SKM-1 treated with dmso at 0.1 percent for 144 hours (cell line): Measurements from ENCODE around the gene OBSCN.

Experiments used
- DNase-seq: peaks from one replicate; lab custom pipeline; 2025; ENCODE audit not compliant: unreplicated experiment; lab: John Stamatoyannopoulos, UW

The OBSCN gene

GRCh38 chr1:228302086-228302485, 94.2 kb downstream of the OBSCN start:
- no peak for DNase-seq

DNA sequence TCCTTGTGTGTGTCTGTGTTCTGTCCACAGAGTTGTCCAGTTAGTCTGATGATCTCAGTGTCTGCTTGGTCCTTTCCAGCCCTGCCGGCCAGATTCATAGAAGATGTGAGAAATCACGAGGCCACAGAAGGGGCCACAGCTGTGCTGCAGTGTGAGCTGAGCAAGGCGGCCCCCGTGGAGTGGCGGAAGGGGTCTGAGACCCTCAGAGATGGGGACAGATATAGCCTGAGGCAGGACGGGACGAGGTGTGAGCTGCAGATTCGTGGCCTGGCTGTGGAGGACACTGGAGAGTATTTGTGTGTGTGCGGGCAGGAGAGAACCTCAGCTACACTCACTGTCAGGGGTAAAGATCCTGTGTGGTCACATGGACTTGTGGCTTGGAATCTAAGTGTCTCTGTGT, 95.8 kb downstream of the OBSCN start:
- no peak for DNase-seq

GRCh38 chr1:228304225-228304624, 96.4 kb downstream of the OBSCN start:
- DNase-seq = no peak

DNA sequence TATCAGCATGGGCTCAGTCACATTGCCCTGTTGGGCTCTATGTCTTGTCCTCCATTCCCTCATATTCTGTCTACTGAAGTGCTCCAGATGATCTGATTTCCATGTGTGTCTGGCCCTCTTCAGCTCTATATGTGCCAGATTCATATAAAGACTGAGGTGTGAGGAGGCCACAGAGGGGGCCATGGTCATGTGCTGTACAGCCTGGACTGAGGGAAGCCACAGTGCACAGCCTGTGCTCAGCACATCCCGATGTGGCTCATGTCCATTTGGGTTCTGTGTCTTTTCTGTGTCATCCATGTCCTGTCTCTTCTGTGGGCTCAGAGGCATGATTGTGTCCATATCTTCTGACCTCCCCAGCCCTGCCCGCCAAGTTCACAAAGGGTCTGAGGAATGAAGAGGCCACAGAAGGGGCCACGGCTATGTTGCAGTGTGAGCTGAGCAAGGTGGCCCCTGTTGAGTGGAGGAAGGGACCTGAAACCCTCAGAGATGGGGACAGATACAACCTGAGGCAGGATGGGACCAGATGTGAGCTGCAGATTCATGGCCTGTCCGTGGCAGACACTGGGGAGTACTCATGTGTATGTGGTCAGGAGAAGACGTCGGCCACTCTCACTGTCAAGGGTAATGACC, 97.0 kb downstream of the OBSCN start:
- no peak for DNase-seq

- DNase-seq = no peak
These were observed 97.9 kb downstream of the OBSCN start for GRCh38 chr1:228305721-228306152.

DNA sequence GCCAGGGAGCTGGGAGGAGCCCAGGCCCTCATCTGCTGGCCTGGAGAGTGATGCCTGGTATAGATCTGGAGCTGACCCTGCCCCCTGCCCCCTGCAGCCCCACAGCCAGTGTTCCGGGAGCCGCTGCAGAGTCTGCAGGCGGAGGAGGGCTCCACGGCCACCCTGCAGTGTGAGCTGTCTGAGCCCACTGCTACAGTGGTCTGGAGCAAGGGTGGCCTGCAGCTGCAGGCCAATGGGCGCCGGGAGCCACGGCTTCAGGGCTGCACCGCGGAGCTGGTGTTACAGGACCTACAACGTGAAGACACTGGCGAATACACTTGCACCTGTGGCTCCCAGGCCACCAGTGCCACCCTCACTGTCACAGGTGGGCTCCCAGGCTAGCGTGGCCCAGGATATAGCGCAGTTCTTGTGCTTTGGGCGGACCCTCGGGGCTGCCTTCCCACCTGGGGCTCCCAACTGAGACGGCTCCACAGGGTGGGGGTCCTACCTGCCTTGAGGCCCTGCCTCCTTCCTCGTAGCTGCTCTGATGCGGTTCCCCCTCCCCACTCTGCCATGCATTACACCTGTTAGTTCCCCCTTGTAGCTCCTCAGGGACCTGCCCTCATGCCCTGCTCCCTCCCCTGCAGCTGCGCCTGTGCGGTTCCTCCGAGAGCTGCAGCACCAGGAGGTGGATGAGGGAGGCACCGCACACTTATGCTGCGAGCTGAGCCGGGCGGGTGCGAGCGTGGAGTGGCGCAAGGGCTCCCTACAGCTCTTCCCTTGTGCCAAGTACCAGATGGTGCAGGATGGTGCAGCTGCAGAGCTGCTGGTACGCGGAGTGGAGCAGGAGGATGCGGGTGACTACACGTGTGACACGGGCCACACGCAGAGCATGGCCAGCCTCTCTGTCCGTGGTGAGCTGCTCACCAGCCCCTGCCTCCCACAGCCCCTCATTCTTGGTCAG, 98.7 kb downstream of the OBSCN start:
- no peak for DNase-seq

DNA sequence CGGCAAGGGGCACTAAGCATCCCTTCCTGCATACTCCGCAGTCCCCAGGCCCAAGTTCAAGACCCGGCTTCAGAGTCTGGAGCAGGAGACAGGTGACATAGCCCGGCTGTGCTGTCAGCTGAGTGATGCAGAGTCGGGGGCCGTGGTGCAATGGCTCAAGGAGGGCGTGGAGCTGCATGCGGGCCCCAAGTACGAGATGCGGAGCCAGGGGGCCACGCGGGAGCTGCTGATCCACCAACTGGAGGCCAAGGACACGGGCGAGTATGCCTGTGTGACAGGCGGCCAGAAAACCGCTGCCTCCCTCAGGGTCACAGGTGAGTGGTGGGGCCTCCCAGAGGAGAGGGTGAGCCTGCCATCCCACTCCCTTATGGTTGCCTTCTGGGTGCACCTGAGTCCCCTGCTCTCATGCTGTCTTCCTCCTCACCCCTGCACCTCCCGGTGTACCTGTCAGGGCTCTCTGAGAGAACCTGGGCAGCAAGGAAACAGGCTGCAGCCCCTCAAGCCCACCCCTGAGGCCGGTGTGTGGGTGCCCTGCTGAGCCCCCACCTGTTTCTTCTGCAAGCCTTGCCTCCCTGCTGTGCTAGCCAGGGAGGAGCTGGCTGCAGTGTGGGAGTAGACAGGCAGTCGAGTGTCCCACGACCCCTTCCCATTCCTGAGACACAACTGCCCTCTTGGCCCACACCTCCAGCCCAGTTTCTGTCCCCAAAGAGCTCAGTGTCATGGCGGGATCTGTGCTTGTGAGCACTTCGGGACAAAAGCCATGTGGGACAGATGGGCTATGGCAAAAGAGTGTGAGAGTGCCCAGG, 99.6 kb downstream of the OBSCN start:
- DNase-seq = no peak

- no peak for DNase-seq
These were observed 100.3 kb downstream of the OBSCN start for GRCh38 chr1:228308085-228308601.

GRCh38 chr1:228308628-228309325, 100.9 kb downstream of the OBSCN start:
- no peak for DNase-seq

DNA sequence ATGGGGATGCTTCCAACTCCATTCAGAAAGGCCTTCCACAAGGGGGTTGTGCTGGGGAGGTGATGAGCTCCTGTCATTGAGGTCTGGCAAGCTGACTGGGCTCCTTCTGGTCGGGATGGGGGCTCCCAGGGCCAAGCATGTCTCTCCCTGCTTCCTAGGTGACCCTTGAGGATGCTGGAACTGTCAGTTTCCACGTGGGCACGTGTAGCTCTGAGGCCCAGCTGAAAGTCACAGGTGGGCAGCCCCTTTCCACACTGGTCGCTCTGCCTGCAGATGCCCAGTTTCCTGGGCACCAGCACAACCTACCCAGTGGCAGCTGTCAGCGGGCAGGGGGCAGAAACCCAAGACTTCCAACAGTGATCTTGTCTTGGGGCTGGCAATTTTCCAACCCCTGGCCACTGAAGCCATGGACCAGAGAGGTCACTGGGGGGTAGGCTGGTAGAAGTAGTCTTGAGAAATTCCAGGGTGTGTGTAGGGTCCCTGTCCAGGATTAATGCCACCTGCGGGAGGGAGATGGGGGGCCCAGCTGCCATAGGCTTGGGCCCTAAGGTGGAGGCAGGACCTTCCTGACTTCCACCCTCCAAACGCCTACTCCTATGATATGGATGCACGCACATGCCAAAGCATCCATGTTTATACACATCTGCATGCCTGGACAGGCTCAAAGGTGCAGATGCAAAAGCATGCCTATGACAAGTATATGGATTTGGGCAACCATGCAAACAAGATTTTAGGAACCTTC, 101.7 kb downstream of the OBSCN start:
- no peak for DNase-seq

DNA sequence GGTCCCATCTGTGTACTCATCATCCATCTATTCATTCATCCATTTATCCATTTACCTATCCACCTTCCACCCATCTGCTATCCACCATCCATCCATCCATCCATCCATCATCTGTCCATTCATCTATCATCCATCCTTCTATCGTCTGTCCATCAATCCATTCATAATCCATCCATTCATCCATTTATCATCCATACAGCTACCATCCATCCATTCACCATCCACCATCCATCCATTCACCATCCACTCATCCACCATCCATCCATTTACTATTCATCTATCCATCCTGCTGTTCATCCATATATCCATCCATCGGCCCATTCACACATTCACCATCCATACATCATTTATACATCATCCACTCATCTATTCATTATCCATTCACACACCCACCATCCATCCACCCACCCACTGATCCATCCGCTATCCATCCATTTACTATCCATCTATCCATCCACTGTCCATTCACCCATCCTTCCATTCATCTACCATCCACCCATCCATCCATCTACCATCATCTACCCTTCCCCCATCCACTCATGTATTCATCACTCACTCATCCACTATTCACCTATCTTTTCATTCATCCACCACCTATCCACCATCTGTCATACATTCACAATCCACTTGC, 102.4 kb downstream of the OBSCN start:
- DNase-seq = no peak

GRCh38 chr1:228311091-228311490, 103.2 kb downstream of the OBSCN start:
- DNase-seq = no peak

GRCh38 chr1:228312136-228312764, 104.4 kb downstream of the OBSCN start:
- DNase-seq = no peak

DNA sequence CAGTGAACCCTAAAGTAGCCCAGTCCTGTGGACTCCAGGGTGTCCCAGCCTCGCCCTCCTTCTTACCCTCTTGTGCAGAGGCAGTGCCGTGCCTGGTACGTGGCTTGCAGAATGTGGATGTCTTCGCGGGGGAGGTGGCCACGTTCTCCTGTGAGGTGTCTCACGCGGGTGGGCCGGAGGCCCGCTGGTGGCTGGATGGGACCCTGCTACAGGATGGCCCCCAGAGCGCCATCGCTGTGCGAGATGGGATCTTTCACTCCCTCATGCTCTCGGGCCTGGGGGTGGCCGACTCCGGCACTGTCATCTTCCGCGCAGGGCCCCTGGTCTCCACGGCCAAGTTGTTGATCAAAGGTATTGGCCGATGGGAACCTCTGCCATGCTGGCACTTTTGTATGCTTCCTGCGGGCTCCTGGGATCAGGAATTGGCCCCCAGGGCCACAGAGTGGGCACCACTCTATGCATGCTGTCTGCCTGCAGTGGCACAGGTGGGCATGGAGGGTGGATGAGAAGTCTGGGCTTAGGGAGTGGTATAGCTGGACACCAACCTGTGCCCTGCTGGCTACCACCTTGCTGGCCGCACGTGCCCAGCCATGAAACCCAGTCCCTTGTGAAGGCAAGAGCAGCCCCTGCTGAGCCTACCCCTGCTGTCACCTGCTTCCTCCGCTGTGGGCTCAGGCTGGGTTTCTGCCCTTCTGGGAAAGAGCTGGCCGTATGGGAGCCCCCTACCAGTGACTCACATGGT, 105.9 kb downstream of the OBSCN start:
- no peak for DNase-seq

DNA sequence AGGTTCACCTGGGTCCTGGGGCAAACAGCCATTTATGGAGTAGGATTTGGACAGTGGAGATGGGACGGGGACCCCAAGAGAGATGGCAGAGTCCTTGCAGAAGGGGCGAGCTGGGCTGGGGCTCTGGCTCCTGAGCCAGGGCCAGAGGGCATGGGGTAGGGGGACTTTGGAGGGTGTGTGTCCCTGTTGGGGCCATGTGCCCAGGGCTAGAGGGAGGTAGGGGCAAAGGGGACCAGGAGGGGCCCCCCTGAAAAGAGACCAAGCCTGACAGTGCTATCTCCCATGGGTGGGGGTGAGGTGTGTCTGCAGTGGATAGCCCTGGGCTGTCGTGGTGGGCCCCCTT, 106.4 kb downstream of the OBSCN start:
- no peak for DNase-seq

DNA sequence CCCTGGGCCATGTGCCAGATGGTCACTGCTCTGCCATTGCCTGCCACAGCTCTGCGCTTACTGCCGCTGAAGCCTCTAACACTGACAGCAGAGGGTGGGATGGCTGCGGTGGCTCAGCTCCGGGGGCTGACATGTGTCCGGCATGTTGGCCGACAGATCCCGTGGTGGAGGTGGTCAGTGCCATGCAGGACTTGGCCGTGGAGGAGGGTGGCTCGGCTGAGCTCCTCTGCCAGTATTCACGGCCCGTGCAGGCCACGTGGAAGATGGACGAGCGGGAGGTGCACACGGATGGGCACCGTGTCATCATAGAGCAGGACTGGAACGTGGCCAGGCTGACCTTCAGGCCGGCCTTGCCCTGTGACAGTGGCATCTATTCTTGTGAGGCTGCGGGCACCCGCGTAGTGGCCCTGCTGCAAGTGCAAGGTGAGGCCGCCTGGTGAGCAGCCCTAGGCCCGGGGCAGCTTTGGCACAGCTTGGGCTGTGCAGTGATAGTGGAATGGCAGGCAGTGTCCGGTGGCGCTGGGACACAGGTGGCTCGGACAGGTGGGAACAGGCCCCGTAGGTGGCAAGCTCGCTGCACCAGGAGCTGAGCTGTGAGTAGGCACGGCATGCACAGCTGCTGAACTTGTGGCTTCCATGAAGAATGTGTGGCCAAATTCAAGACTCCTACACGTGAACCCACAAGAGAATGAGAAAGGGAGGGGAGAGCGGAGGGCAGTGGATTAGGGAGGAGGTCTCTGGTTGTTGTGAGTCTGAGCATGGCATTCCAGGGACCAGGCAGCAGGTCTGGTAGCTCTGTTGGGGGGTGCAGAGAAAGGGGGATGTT, 107.0 kb downstream of the OBSCN start:
- DNase-seq = no peak

- no peak for DNase-seq
These were observed 107.7 kb downstream of the OBSCN start for GRCh38 chr1:228315484-228315944.
